Hepatocyte (in vitro differentiated cells): Measurements from ENCODE around the gene CYP27C1.

Experiments used
- CTCF ChIP-seq: fragments of 200-600 bp; sonication (generic); IDR thresholded peaks from 2 replicates; pipeline ENCODE4 v1.5.1; 2016; ENCODE audit warnings: antibody characterized with exemption, mild to moderate bottlenecking; ENCODE audit not compliant: poor library complexity
- EZH2 ChIP-seq: fragments of 200-600 bp; sonication (generic); IDR thresholded peaks from 2 replicates; pipeline ENCODE4 v1.6.1; 2016; ENCODE audit warnings: antibody characterized with exemption, mild to moderate bottlenecking, borderline replicate concordance
- EZH2phosphoT487 ChIP-seq: fragments of 200-600 bp; sonication (generic); IDR thresholded peaks from one replicate; pipeline ENCODE4 v1.6.1; 2018; ENCODE audit warnings: antibody characterized with exemption, mild to moderate bottlenecking, low read depth, moderate library complexity; ENCODE audit not compliant: unreplicated experiment, severe bottlenecking

GRCh38 chr2:127158614-127159290 lies 61.3 kb downstream of the CYP27C1 start:
- TF ChIP-seq CTCF (no peak), EZH2 (no peak), EZH2phosphoT487 (no peak)
